ENCODE data around the gene LTBP2.

Gene LTBP2

GRCh38 chr14:74566174-74567141, 45.6 kb downstream of the LTBP2 start:
- Histone ChIP-seq H3K9me3 (ENCODE audit: control insufficient read depth, insufficient read depth, low read length) (no peaks in the 10 kb centered on the region), H3K9ac (ENCODE audit: low read depth, low read length) (no peak overlapping the region), H3K27me3 (ENCODE audit: control insufficient read depth, insufficient read depth, low read length) (no peaks in the 10 kb centered on the region), H3K4me3 (ENCODE audit: low read depth, low read length) (no peak overlapping the region), H3K36me3 (ENCODE audit: control insufficient read depth, insufficient read depth, low read length) (no peaks in the 10 kb centered on the region), H3K4me1 (ENCODE audit: control insufficient read depth, insufficient read depth, low read length) (peaks cover 2% of the 10 kb centered on the region)

GRCh38 chr14:74563586-74564159, 48.4 kb downstream of the LTBP2 start:
- no peak overlapping the region for H3K9ac ChIP-seq (ENCODE audit: low read depth, low read length)
- H3K36me3 ChIP-seq (ENCODE audit: control insufficient read depth, insufficient read depth, low read length): no peaks in the 10 kb centered on the region
- H3K9me3 ChIP-seq (ENCODE audit: control insufficient read depth, insufficient read depth, low read length): no peaks in the 10 kb centered on the region
- peaks cover 2% of the 10 kb centered on the region for H3K4me1 ChIP-seq (ENCODE audit: control insufficient read depth, insufficient read depth, low read length)
- no peak overlapping the region for H3K4me3 ChIP-seq (ENCODE audit: low read depth, low read length)
- H3K27me3 ChIP-seq (ENCODE audit: control insufficient read depth, insufficient read depth, low read length): no peaks in the 10 kb centered on the region

GRCh38 chr14:74563233-74563585, 48.8 kb downstream of the LTBP2 start:
- H3K9ac ChIP-seq (ENCODE audit: low read depth, low read length): no peak overlapping the region
- H3K4me1 ChIP-seq (ENCODE audit: control insufficient read depth, insufficient read depth, low read length): peaks cover 2% of the 10 kb centered on the region
- no peaks in the 10 kb centered on the region for H3K36me3 ChIP-seq (ENCODE audit: control insufficient read depth, insufficient read depth, low read length)
- H3K27me3 ChIP-seq (ENCODE audit: control insufficient read depth, insufficient read depth, low read length): no peaks in the 10 kb centered on the region
- H3K4me3 ChIP-seq (ENCODE audit: low read depth, low read length): no peak overlapping the region
- no peaks in the 10 kb centered on the region for H3K9me3 ChIP-seq (ENCODE audit: control insufficient read depth, insufficient read depth, low read length)

- Histone ChIP-seq H3K27me3 (ENCODE audit: control insufficient read depth, insufficient read depth, low read length) (no peaks in the 10 kb centered on the region), H3K9me3 (ENCODE audit: control insufficient read depth, insufficient read depth, low read length) (no peaks in the 10 kb centered on the region), H3K4me1 (ENCODE audit: control insufficient read depth, insufficient read depth, low read length) (peaks cover 2% of the 10 kb centered on the region), H3K36me3 (ENCODE audit: control insufficient read depth, insufficient read depth, low read length) (no peaks in the 10 kb centered on the region), H3K9ac (ENCODE audit: low read depth, low read length) (no peak overlapping the region), H3K4me3 (ENCODE audit: low read depth, low read length) (no peak overlapping the region)
Observed at GRCh38 chr14:74562515-74563232, 49.4 kb downstream of the LTBP2 start.

GRCh38 chr14:74558655-74559054, 53.4 kb downstream of the LTBP2 start:
- no peaks in the 10 kb centered on the region for H3K4me1 ChIP-seq (ENCODE audit: control insufficient read depth, insufficient read depth, low read length)
- no peaks in the 10 kb centered on the region for H3K9me3 ChIP-seq (ENCODE audit: control insufficient read depth, insufficient read depth, low read length)
- no peaks in the 10 kb centered on the region for H3K27me3 ChIP-seq (ENCODE audit: control insufficient read depth, insufficient read depth, low read length)
- H3K36me3 ChIP-seq (ENCODE audit: control insufficient read depth, insufficient read depth, low read length): no peaks in the 10 kb centered on the region
- H3K9ac ChIP-seq (ENCODE audit: low read depth, low read length): no peak overlapping the region
- H3K4me3 ChIP-seq (ENCODE audit: low read depth, low read length): no peak overlapping the region

GRCh38 chr14:74557691-74558090, 54.3 kb downstream of the LTBP2 start:
- H3K4me3 ChIP-seq (ENCODE audit: low read depth, low read length): no peak overlapping the region
- no peaks in the 10 kb centered on the region for H3K36me3 ChIP-seq (ENCODE audit: control insufficient read depth, insufficient read depth, low read length)
- H3K9me3 ChIP-seq (ENCODE audit: control insufficient read depth, insufficient read depth, low read length): no peaks in the 10 kb centered on the region
- no peak overlapping the region for H3K9ac ChIP-seq (ENCODE audit: low read depth, low read length)
- no peaks in the 10 kb centered on the region for H3K4me1 ChIP-seq (ENCODE audit: control insufficient read depth, insufficient read depth, low read length)
- H3K27me3 ChIP-seq (ENCODE audit: control insufficient read depth, insufficient read depth, low read length): no peaks in the 10 kb centered on the region

GRCh38 chr14:74555476-74556050, 56.5 kb downstream of the LTBP2 start:
- no peaks in the 10 kb centered on the region for H3K9me3 ChIP-seq (ENCODE audit: control insufficient read depth, insufficient read depth, low read length)

GRCh38 chr14:74554742-74555362, 57.2 kb downstream of the LTBP2 start:
- H3K36me3 ChIP-seq (ENCODE audit: control insufficient read depth, insufficient read depth, low read length): no peaks in the 10 kb centered on the region
- no peak overlapping the region for H3K4me3 ChIP-seq (ENCODE audit: low read depth, low read length)

More at GRCh38 chr14:74555476-74556050, 56.5 kb downstream of the LTBP2 start:
- no peak overlapping the region for H3K9ac ChIP-seq (ENCODE audit: low read depth, low read length)
- H3K27me3 ChIP-seq (ENCODE audit: control insufficient read depth, insufficient read depth, low read length): no peaks in the 10 kb centered on the region
- H3K36me3 ChIP-seq (ENCODE audit: control insufficient read depth, insufficient read depth, low read length): no peaks in the 10 kb centered on the region
- no peaks in the 10 kb centered on the region for H3K4me1 ChIP-seq (ENCODE audit: control insufficient read depth, insufficient read depth, low read length)
- H3K4me3 ChIP-seq (ENCODE audit: low read depth, low read length): no peak overlapping the region

GRCh38 chr14:74552623-74553022, 59.4 kb downstream of the LTBP2 start:
- H3K36me3 ChIP-seq (ENCODE audit: control insufficient read depth, insufficient read depth, low read length): no peaks in the 10 kb centered on the region

More at GRCh38 chr14:74554742-74555362, 57.2 kb downstream of the LTBP2 start:
- Histone ChIP-seq H3K27me3 (ENCODE audit: control insufficient read depth, insufficient read depth, low read length) (no peaks in the 10 kb centered on the region), H3K4me1 (ENCODE audit: control insufficient read depth, insufficient read depth, low read length) (no peaks in the 10 kb centered on the region), H3K9me3 (ENCODE audit: control insufficient read depth, insufficient read depth, low read length) (no peaks in the 10 kb centered on the region), H3K9ac (ENCODE audit: low read depth, low read length) (no peak overlapping the region)

GRCh38 chr14:74551431-74552371, 60.3 kb downstream of the LTBP2 start:
- no peak overlapping the region for H3K9ac ChIP-seq (ENCODE audit: low read depth, low read length)

More at GRCh38 chr14:74552623-74553022, 59.4 kb downstream of the LTBP2 start:
- Histone ChIP-seq H3K4me3 (ENCODE audit: low read depth, low read length) (no peak overlapping the region), H3K9me3 (ENCODE audit: control insufficient read depth, insufficient read depth, low read length) (no peaks in the 10 kb centered on the region), H3K9ac (ENCODE audit: low read depth, low read length) (no peak overlapping the region), H3K4me1 (ENCODE audit: control insufficient read depth, insufficient read depth, low read length) (no peaks in the 10 kb centered on the region), H3K27me3 (ENCODE audit: control insufficient read depth, insufficient read depth, low read length) (no peaks in the 10 kb centered on the region)

More at GRCh38 chr14:74551431-74552371, 60.3 kb downstream of the LTBP2 start:
- no peaks in the 10 kb centered on the region for H3K4me1 ChIP-seq (ENCODE audit: control insufficient read depth, insufficient read depth, low read length)
- H3K36me3 ChIP-seq (ENCODE audit: control insufficient read depth, insufficient read depth, low read length): no peaks in the 10 kb centered on the region
- no peak overlapping the region for H3K4me3 ChIP-seq (ENCODE audit: low read depth, low read length)
- no peaks in the 10 kb centered on the region for H3K9me3 ChIP-seq (ENCODE audit: control insufficient read depth, insufficient read depth, low read length)
- no peaks in the 10 kb centered on the region for H3K27me3 ChIP-seq (ENCODE audit: control insufficient read depth, insufficient read depth, low read length)

All from iPS-15b (cell line).